Activated naive CD4-positive, alpha-beta T cell treated with anti-CD3 and anti-CD28 coated beads, Interleukin-2, amount 50 U/mL, for 72 hours (primary cell): ENCODE data around the gene MAP7. TPM values are rescaled to one million over a fixed set of nuclear protein-coding genes. Genes with fewer than 3 reads are reported as not detected.
"Not testable (repeated sequence)": the region's sequence is repeated elsewhere in the genome, so short reads cannot be mapped to it uniquely, and the experiment has no call there.

Experiments used
- ATAC-seq, 2 donors: fragments of 150-1000 bp; cut with Tn5 transposase; 2 replicates each; pipeline ENCODE4 v1.10.0; 2021; ENCODE audit warnings: mild to moderate bottlenecking in 2 of 2, moderate library complexity in 2 of 2
- DNase-seq, 2 donors: peaks; one replicate each; pipeline ENCODE4 v3.0.0; 2021 to 2022; ENCODE audit warnings: low spot score in 2 of 2
- H3K27ac Mint-ChIP-seq, 2 donors: one replicate each; pipeline ENCODE4 v1.8.0; 2022; ENCODE audit warnings: mild to moderate bottlenecking in 2 of 2, mixed read lengths in 2 of 2
- H3K36me3 Mint-ChIP-seq, 2 donors: one replicate each; pipeline ENCODE4 v1.8.0; 2022; ENCODE audit warnings: mixed read lengths in 2 of 2
- H3K9me3 Mint-ChIP-seq, 2 donors: one replicate each; pipeline ENCODE4 v1.8.0; 2022; ENCODE audit warnings: mixed read lengths in 2 of 2
- total RNA-seq, 2 donors: library from RNA; stranded (reverse); gene quantifications; one replicate each; pipeline ENCODE4 v1.2.3, GENCODE V29; 2022

MAP7 gene
- total RNA-seq, 2 donors from 2014 or later, result 1.3 to 2.7 TPM

DNA sequence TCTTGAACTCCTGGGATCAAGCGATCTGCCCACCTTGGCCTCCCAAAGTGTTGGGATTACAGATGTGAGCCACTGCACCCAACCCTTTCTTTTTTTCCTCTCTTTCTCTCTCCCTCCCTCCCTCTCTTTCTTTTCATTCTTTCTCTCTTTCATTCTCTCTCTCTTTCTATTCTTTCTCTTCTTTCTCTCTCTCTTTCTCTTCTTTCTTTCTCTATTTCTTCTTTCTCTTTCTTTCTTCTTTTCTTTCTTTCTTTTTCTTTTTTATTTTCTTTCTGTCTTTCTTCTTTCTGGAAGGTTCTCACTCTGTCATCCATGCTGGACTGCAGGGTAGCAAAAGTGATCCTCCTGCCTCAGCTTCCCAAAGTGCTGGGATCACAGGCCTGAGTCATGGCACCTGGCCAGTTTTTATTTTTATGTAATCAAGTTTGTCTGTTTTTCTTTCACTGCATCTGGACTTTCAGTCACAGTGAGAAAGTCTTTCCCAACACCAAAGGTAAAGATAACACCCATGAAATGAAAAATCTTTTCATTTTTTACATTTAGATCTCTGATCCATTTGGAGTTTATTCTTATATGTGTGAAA lies 240.4 kb downstream of the MAP7 start:
- Mint-ChIP-seq H3K36me3 (no peaks in the 10 kb centered on the region), H3K9me3 (no peaks in the 10 kb centered on the region), H3K27ac (no peak overlapping the region)
- ATAC-seq, result no peak
- no peak for DNase-seq

DNA sequence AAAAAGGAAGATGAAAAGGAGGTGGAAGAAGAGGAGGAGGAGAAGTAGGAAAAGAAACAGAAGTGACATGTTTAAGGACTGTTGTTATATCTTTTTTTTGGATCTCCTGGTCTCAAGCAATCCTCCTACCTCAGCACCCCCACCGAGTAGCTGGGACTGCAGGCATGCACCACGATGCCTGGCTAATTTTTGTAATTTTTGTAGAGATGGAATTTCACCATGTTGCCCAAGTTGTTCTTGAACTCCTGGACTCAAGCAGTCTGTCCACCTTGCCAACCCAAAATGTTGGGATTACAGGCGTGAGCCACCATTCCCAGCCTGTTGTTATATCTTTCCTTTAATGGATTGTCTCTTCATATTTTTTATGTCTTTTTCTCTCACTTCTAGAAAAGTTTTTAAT lies 241.1 kb downstream of the MAP7 start:
- no peak overlapping the region for H3K27ac Mint-ChIP-seq
- ATAC-seq (no peak), DNase-seq (no peak)
- no peaks in the 10 kb centered on the region for H3K9me3 Mint-ChIP-seq
- H3K36me3 Mint-ChIP-seq, result no peaks in the 10 kb centered on the region

DNA sequence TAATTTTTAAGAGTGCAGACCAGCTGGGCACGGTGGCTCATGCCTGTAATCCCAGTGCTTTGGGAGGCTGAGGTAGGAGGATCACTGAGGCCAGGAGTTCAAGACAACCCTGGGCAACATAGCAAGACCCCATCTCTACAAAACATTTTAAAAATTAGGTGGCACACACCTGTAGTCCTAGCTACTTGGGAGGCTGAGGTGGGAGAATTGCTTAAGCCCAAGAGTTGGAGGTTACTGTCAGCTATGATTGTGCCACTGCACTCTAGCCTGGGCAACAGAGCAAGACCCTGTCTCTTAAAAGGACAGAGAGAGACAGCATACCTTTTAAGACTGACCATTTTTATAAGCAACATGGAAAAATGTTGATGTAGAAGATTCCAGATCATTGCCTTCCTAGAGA lies 241.8 kb downstream of the MAP7 start:
- not testable (repeated sequence) for ATAC-seq, H3K9me3 Mint-ChIP-seq, H3K36me3 Mint-ChIP-seq, DNase-seq, H3K27ac Mint-ChIP-seq

DNA sequence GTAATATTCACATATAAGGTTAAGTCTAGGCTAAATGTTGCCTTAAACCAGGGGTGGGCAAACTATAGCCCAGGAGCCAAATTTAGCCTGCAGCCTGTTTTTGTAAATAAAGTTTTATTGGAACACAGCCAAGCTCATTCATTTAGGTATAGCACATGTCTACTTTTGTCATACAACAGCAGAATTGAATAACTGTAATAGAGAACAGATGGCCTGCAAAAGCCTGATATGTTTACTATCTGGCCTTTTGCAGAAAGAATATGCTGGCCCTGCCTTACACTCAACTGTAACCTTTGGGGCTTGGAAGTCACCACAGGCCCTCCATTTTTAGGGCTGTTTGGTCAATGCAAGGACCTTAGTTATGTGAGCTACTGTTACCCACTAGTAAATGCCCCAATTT lies 242.9 kb downstream of the MAP7 start:
- H3K9me3 Mint-ChIP-seq, result no peaks in the 10 kb centered on the region
- no peak overlapping the region for H3K27ac Mint-ChIP-seq
- H3K36me3 Mint-ChIP-seq, result no peaks in the 10 kb centered on the region
- no peak for ATAC-seq
- DNase-seq, result no peak

DNA sequence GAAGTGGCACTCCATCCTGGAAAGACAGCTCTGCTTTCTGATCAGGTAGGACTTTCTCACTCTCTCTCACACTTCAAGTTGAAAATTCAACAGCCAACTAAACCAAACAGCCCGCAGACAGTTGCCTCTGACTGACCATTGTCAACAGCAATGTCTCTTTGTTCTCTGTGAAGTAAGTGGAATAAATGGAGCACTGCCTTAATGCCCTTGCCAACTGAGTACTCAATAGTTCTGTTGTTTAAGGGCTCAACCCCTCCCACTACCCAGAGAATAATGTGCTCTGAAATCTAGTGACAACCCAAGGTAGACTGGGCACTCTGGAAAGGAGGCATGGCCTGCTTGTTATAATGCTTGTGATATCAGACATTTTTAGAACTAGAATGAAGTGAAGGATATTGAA lies 243.8 kb downstream of the MAP7 start:
- Mint-ChIP-seq H3K27ac (no peak overlapping the region), H3K9me3 (no peaks in the 10 kb centered on the region), H3K36me3 (no peaks in the 10 kb centered on the region)
- ATAC-seq, result no peak
- no peak for DNase-seq

DNA sequence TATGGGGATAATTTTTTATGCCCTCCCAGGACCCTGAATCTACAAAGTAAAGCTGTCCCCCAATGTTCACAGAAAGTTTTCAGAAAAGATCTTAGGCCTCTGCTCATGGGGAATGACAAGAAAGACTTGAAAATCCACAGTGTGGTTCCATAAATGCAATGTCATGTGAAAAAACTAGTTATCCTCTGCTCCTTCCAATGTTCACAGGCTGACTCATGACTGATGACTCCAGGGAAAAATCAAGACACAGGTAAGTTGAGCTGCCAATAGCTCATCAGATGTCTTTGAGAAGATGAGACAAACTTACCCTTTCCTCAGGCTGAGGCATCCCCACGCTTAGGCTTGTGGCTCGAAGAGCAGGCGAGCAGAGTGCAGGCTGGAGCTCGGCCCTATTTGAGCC lies 245.8 kb downstream of the MAP7 start:
- no peak for DNase-seq
- Mint-ChIP-seq H3K36me3 (no peaks in the 10 kb centered on the region), H3K9me3 (no peaks in the 10 kb centered on the region), H3K27ac (no peak overlapping the region)
- ATAC-seq, result no peak

DNA sequence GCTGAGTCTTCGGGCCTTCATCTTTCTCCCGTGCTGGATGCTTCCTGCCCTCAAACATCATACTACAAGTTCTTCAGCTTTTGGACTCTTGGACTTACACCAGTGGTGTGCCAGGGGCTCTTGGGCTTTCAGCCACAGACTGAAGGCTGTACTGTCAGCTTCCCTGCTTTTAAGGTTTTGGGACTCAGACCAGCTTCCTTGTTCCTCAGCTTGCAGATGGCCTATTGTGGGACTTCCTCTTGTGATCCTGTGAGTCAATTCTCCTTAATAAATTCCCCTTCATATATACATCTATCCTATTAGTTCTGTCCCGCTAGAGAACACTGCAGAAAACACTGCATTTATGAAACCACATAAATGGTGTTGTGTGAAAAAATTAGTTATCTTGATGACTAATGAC lies 246.7 kb downstream of the MAP7 start:
- no peak for ATAC-seq
- H3K27ac Mint-ChIP-seq, result no peak overlapping the region
- no peak for DNase-seq
- H3K36me3 Mint-ChIP-seq, result no peaks in the 10 kb centered on the region
- H3K9me3 Mint-ChIP-seq, result no peaks in the 10 kb centered on the region

DNA sequence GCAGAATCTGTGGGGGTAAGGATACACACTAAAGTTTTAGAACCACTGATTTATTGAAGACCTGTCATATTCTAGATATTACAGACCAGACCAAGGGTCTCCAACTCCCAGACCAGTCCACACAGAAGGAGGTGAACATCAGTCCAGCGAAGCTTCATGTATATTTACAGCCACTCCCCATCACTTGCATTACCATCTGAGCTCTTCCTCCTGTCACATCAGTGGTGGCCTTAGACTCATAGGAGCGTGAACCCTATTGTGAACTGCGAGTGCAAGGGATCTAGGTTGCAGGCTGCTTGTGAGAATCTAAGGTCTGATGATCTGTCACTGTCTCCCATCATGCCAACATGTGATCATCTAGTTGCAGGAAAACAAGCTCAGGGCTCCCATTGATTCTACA lies 255.6 kb downstream of the MAP7 start:
- peaks cover 2 to 13% of the 10 kb centered on the region in 2 donors for H3K36me3 Mint-ChIP-seq
- DNase-seq, result no peak

More for the DNA sequence above, 255.6 kb downstream of the MAP7 start:
- ATAC-seq, result no peak
- H3K27ac Mint-ChIP-seq, result no peak overlapping the region
- H3K9me3 Mint-ChIP-seq, result no peaks in the 10 kb centered on the region

Other genes with a start within 250 kb of the MAP7 start
- 1 to 10 TPM; 8.7 to 9.0 TPM for gene MAP3K5, start 242.1 kb upstream of the MAP7 start, total RNA-seq